GM19455 (cell line): Measurements from ENCODE around the gene SAP30L.
A peak's percentile ranks its signal among the peaks of the same experiment; 100 is the strongest.

ENCODE experiments used
- ATAC-seq: cut with Tn5 transposase; IDR thresholded peaks from one replicate; pipeline ENCODE4 v1.9.1; 2021; ENCODE audit not compliant: unreplicated experiment

The SAP30L gene

DNA sequence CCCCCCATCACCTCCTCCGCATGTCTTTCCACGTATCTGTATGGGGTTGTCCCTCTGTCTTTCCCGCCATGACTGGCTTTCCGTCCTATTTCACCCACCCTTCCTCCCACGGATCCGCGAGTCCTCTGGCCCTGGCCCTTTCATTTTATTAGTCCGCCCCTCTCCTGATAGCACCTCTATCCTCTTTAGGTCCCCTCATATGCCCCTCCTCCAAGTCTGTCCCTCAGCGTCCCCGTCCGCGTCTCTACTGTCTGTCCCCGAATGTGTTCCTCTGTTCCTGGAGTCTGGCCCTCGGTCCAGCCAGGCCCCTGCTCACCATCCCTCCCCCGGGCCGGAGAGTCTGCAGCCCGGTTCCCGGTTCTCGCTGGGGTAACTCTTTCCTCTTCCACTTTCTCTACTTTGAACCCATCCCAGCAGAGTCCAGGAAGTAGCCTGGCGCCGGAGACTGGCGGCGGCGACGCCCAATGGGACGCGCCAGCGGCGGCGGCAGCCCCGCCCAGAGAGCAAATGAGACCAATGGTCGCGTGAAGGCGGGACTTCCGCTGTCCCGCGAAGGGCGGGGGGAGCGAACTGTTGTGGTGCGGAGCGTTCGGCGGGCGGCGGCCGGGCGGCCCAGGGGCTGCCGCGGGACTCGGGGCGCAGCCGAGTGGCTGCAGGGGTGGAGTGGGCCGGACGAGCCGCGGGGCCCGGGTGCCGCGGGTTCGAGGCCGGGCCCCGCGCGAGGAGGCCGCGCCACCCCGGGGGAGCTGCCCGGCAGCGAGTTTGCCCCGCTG is at the start of gene SAP30L:
Gene SAP30L, plus strand, starts transcription at position 576 of the 773 bp plus-strand sequence. CDS start 608 bp downstream, outside the sequence.
- ATAC-seq: peak; percentile 92

GRCh38 chr5:154396128-154396527 is 49.7 kb upstream of the SAP30L start:
- no peak for ATAC-seq

- ATAC-seq: no peak
Observed at GRCh38 chr5:154397652-154398406, 48.0 kb upstream of the SAP30L start.

DNA sequence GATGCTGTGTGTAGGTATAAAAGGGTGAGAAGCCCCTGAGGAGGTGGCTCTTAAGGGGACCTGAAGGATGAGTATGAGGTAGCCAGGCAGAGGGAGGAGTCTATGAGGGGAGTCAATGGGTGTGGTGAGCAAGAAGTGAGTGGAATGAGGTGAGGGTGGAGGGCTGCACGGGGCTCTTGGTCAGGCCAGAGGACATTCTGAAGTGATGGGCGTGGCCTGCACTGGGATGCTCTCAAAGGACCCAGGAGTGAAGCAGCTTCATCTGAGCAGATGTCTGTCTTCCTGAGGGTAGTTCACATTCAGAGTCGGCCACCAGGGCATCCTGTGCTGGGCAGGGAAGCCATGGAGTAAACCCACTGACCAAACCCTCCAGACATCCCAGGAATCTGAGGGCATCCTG is 45.1 kb upstream of the SAP30L start:
- ATAC-seq: no peak

DNA sequence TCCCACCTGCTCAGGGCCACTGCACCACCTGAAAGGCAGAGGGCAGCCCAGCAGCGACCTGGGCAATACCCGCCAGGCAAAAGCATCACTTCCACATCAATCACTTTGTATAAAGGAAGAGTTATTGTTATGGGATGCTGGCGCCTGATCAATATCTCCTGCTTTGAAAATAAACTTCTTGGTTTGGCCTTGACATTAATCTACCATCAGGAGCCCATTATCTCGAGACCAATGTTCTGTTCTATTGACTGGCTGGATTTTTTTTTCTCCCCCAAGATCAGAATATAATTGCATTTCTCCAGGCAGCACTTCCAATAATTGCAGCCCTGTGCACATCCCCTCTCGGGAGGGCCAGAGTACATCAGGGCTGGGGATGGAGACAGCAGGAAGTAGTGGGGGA is 44.4 kb upstream of the SAP30L start:
- no peak for ATAC-seq

DNA sequence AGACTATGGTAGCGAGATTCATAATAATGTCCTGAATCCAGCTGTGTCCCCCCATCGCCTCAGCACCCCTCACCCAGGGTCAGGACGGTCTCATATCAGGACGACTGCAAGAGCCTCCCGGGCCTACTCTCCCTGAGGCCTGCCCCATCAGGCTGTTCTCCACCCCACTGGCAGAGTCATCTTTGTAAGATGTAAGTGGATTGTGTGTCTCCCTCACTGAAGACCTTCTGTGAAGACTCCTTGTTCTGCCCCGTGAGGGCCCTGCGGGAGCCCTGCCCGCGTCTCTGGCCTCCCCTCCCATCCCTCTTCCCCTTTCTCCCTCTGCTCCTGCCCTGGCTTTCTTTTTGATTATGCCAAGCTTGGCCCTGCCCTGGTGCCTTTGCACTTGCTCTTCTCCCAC is 43.9 kb upstream of the SAP30L start:
- ATAC-seq: no peak

- no peak for ATAC-seq
Observed at GRCh38 chr5:154402611-154403010, 43.2 kb upstream of the SAP30L start.

DNA sequence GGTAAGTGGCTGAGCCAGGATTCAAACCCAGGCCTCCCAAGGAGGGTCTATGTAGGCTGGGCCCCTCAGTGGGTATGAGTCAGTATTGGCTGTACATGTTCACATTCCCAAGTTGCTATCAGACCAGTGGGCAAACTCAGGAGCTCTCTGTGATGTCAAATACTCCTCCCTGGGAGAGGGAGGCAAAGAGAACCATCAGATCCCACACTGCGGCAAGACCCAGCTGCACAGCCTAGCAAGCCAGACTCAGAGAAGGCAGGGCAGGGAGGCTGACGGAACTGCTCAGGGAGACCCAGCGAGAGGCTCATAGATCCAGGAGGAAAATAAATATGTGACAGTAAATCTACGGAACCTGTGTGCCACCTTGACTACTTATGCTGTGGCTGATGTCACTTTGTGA is 42.6 kb upstream of the SAP30L start:
- ATAC-seq: no peak

- no peak for ATAC-seq
Observed at GRCh38 chr5:154403776-154404387, 41.9 kb upstream of the SAP30L start.

GRCh38 chr5:154405078-154405792 is 40.6 kb upstream of the SAP30L start:
- peak; percentile 94 for ATAC-seq

DNA sequence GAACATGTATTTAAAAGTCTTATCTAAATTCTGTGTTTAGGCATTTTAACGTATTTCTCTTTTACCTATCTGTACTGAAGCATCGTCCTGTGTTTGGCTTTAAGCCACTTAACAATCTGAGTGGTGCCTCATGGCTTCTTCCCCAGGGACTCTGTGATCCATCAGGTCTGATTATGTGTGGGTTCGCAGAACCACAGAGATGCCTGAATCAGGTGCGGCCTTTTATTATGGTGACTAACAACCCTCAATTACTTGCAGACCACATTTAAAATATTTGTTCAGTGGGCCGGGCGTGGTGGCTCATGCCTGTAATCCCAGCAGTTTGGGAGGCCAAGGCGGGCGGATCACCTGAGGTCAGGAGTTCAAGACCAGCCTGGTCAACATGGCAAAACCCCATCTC is 39.6 kb upstream of the SAP30L start:
- no peak for ATAC-seq

GRCh38 chr5:154406826-154407225 is 39.0 kb upstream of the SAP30L start:
- no peak for ATAC-seq

GRCh38 chr5:154408811-154409210 is 37.0 kb upstream of the SAP30L start:
- ATAC-seq: no peak

- no peak for ATAC-seq
Observed at GRCh38 chr5:154409230-154409840, 36.5 kb upstream of the SAP30L start.

GRCh38 chr5:154410008-154410407 is 35.8 kb upstream of the SAP30L start:
- no peak for ATAC-seq

- ATAC-seq: no peak
Observed at GRCh38 chr5:154410786-154411185, 35.0 kb upstream of the SAP30L start.

DNA sequence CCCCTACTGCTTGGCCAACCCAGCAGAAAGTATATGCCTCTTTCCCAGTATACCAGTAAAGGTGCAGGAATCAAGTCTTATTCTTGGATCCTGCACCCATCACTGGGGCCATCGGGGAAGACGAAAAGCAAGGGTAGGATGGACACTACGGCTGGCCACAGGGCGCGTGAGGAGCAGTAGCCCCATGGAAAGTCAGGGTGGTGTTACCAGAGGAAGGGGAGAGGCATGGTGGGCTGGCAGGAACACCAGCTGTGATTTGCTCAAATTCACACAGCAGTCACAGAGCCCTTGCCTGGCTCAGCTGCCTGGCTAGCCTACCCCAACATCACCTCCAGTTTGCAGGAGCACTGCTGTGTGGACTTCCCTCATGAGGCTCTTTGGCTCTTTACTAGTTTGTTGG is 34.5 kb upstream of the SAP30L start:
- ATAC-seq: no peak

GRCh38 chr5:154412316-154412715 is 33.5 kb upstream of the SAP30L start:
- no peak for ATAC-seq

DNA sequence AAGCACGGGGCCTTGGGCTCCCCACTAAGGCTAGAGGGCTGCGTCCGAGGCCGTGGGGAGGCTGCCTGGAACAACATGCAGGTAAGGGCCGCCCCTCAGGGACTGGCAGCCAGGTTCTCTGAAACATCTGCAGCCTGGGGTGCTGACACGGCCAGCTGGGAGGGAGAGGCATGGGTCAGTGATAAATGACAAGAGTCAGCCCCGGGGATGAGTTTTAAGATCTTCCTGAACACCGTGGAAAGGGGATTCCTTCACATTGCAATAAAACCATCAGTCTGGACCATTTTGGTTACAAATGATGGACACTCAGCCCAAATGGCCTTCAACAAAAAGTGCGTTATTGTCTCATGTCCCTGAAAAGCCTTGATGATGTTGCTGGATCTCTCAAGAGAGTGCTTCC is 32.9 kb upstream of the SAP30L start:
- no peak for ATAC-seq

- ATAC-seq: no peak
Observed at GRCh38 chr5:154415114-154415513, 30.7 kb upstream of the SAP30L start.

- ATAC-seq: no peak
Observed at GRCh38 chr5:154418344-154418820, 27.4 kb upstream of the SAP30L start.
